Body of pancreas (tissue), 4 donors: Measurements from ENCODE around the gene RELN.

ENCODE experiments used
- CTCF ChIP-seq, 7 experiments: fragments of 450-650 bp in 4 of 7; fragments of 200-600 bp in 3 of 7; sonication (generic) in 3 of 7; IDR thresholded peaks; one replicate each; pipeline ENCODE4 v1.5.1; 2016 to 2019; ENCODE audit warnings: antibody characterized with exemption in 7 of 7
- POLR2A ChIP-seq, 3 donors: fragments of 450-650 bp; IDR thresholded peaks; one replicate each; pipeline ENCODE4 v1.6.1; 2016; ENCODE audit warnings: antibody characterized with exemption in 3 of 3, mild to moderate bottlenecking in 2 of 3

GRCh38 chr7:103699032-103699431, 290.4 kb downstream of the RELN start:
- no peak for TF ChIP-seq CTCF (IDR thresholded peaks at IDR 0.05)
- TF ChIP-seq POLR2A (IDR thresholded peaks at IDR 0.05): no peak
